Panc1 (cell line): ENCODE measurements around the gene AGAP1. TPM values are rescaled to one million over a fixed set of nuclear protein-coding genes. Genes with fewer than 3 reads are reported as not detected.

Source experiments
- ATAC-seq: fragments of 200-7000 bp; cut with Tn5 transposase; 2 replicates; pipeline ENCODE4 v1.9.1; 2020; ENCODE audit warnings: mild to moderate bottlenecking, moderate library complexity
- BruUV-seq: library from RNA; stranded (reverse); fragments of 400-500 nt; replicated peaks from 2 replicates; lab custom pipeline; 2021; lab: Mats Ljungman, UMichigan
- CTCF ChIA-PET: fragments of 300-600 bp; sonication (Branson Sonifier 250); formaldehyde crosslinking; loops from one replicate; lab custom pipeline; 2022; ENCODE audit warnings: antibody characterized with exemption; lab: Charles Lee
- POLR2A ChIA-PET: fragments of 300-600 bp; sonication (Branson Sonifier 250); formaldehyde crosslinking; loops from one replicate; lab custom pipeline; 2022; ENCODE audit warnings: antibody characterized with exemption; lab: Charles Lee
- DNase-seq: peaks from one replicate; pipeline ENCODE4 v3.0.0-alpha.2; 2010; ENCODE audit warnings: low read depth, low spot score
- H3K27ac ChIP-seq: 2 replicates; pipeline ENCODE4 v1.5.1; 2011; ENCODE audit warnings: mild to moderate bottlenecking, low read length, inconsistent platforms
- H3K27me3 ChIP-seq: fragments of 200-500 bp; sonication (Bioruptor generic); 2 replicates; pipeline ENCODE4 v1.6.0; 2014; ENCODE audit warnings: low read length, inconsistent platforms; ENCODE audit not compliant: control insufficient read depth, insufficient read depth
- H3K36me3 ChIP-seq: fragments of 200-500 bp; sonication (Bioruptor generic); 2 replicates; pipeline ENCODE4 v1.5.1; 2014; ENCODE audit warnings: inconsistent platforms, mild to moderate bottlenecking, low read length, moderate library complexity; ENCODE audit not compliant: control insufficient read depth, insufficient read depth
- H3K4me1 ChIP-seq: 2 replicates; pipeline ENCODE4 v1.5.1; 2011; ENCODE audit warnings: inconsistent platforms, mild to moderate bottlenecking, low read length, moderate library complexity; ENCODE audit not compliant: control insufficient read depth, insufficient read depth
- H3K4me3 ChIP-seq, 2 experiments: 2 replicates each; pipeline ENCODE4 v1.5.1; 2011 to 2012; ENCODE audit warnings: low read depth in 2 of 2, low read length in 2 of 2, mild to moderate bottlenecking in 2 of 2, inconsistent platforms in 1 of 2, moderate library complexity in 1 of 2
- H3K9me3 ChIP-seq: fragments of 200-500 bp; sonication (Bioruptor generic); 2 replicates; pipeline ENCODE4 v1.5.1; 2014; ENCODE audit warnings: low read depth, mild to moderate bottlenecking, inconsistent platforms, low read length, moderate library complexity; ENCODE audit not compliant: control insufficient read depth, insufficient read depth
- POLR2AphosphoS5 ChIP-seq: IDR thresholded peaks from 2 replicates; pipeline ENCODE4 v1.6.1; 2012; ENCODE audit warnings: mild to moderate bottlenecking, low read depth, low read length, moderate library complexity
- SIN3A ChIP-seq: IDR thresholded peaks from 2 replicates; pipeline ENCODE4 v1.6.1; 2012; ENCODE audit warnings: low read depth, mild to moderate bottlenecking, low read length, moderate library complexity, borderline replicate concordance; ENCODE audit not compliant: insufficient read depth
- TCF7L2 ChIP-seq: IDR thresholded peaks from 2 replicates; pipeline ENCODE4 v1.6.1; 2011; ENCODE audit warnings: mild to moderate bottlenecking, low read depth, low read length, inconsistent platforms
- in situ Hi-C: cut with HindIII; loops from 2 replicates; pipeline ENCODE4 v1.10.0; 2016; ENCODE audit warnings: low sequenced_read_pairs, low pct_unique_long_range_greater_than_20kb
- intact Hi-C: fragments of 100-400 bp; cut with micrococcal nuclease; formaldehyde crosslinking; loops from one replicate; pipeline ENCODE4 v1.10.0; 2022; ENCODE audit not compliant: unreplicated experiment
- total RNA-seq: library from RNA; stranded (reverse); gene quantifications from one replicate; pipeline ENCODE4 v1.2.1, GENCODE V29; 2021; ENCODE audit not compliant: unreplicated experiment
- TF ChIP-seq, protein P1 (sequence below), 2 experiments: IDR thresholded peaks; 2 replicates each; pipeline ENCODE4 v1.6.1; 2011 to 2012; ENCODE audit warnings: low read depth in 2 of 2, control low read depth in 1 of 2, low read length in 1 of 2, mild to moderate bottlenecking in 1 of 2, moderate library complexity in 1 of 2; ENCODE audit not compliant: insufficient read depth in 1 of 2
- TF ChIP-seq, protein P2 (sequence below): fragments of 450-650 bp; IDR thresholded peaks from 2 replicates; pipeline ENCODE4 v1.5.1; 2017; ENCODE audit warnings: mild to moderate bottlenecking

AGAP1 gene
- total RNA-seq, 1 experiment from 2014 or later: 38.9 TPM

DNA sequence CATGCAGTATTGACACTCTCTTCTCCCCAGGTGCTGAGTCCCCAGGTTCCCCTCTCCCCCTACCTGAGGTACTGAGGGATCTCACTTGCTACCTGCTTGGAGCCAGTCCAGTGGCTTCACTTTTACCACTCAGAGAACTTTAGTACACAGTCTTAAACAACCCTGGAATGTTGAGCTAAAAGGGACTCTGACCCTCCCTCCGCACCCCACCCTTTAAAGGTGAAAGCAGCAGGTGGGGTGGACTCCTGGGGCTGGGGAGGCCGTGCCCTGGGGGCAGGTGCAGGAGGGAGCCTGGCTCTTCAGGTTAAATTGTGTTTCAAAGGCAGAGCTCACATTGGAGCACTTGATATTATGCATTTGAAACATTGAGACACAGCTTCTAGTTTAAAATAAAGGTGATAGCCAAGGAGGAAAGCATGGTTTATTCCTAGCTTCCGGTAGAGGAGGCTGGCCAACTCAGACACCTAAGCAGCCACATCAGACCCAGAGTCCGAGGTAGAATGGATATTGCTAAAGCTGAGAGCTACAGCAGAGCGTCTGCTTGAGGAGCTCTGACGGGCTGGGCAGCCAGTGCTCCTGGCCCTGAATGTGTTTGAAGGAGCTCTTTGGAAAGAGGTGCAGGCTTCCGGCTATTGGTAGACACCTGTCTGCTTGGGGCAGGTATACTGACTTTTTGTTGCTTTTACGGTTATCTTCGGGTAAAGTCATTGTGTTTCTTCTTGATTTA lies 196.4 kb downstream of the AGAP1 start:
- Histone ChIP-seq H3K27ac (no peak overlapping the region), H3K36me3 (no peaks in the 10 kb centered on the region), H3K4me1 (no peaks in the 10 kb centered on the region; the same call in 1 of the 2 replicates), H3K9me3 (no peaks in the 10 kb centered on the region), H3K4me3 (no peak overlapping the region), H3K27me3 (no peaks in the 10 kb centered on the region)
- POLR2A ChIA-PET: no interaction called here
- CTCF ChIA-PET: no interaction called here
- ATAC-seq: no peak
- intact Hi-C loops: no loop called here
- in situ Hi-C loops: no loop called here
- no peak for DNase-seq
- TF ChIP-seq, protein P1, sequence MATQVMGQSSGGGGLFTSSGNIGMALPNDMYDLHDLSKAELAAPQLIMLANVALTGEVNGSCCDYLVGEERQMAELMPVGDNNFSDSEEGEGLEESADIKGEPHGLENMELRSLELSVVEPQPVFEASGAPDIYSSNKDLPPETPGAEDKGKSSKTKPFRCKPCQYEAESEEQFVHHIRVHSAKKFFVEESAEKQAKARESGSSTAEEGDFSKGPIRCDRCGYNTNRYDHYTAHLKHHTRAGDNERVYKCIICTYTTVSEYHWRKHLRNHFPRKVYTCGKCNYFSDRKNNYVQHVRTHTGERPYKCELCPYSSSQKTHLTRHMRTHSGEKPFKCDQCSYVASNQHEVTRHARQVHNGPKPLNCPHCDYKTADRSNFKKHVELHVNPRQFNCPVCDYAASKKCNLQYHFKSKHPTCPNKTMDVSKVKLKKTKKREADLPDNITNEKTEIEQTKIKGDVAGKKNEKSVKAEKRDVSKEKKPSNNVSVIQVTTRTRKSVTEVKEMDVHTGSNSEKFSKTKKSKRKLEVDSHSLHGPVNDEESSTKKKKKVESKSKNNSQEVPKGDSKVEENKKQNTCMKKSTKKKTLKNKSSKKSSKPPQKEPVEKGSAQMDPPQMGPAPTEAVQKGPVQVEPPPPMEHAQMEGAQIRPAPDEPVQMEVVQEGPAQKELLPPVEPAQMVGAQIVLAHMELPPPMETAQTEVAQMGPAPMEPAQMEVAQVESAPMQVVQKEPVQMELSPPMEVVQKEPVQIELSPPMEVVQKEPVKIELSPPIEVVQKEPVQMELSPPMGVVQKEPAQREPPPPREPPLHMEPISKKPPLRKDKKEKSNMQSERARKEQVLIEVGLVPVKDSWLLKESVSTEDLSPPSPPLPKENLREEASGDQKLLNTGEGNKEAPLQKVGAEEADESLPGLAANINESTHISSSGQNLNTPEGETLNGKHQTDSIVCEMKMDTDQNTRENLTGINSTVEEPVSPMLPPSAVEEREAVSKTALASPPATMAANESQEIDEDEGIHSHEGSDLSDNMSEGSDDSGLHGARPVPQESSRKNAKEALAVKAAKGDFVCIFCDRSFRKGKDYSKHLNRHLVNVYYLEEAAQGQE (IDR thresholded peaks at IDR 0.05; ENCODE audit: insufficient read depth in 1 of 2, low read depth in 2 of 2, low read length in 1 of 2): no peak
- no peak for TF ChIP-seq SIN3A
- no peak for TF ChIP-seq TCF7L2
- TF ChIP-seq, protein P2, sequence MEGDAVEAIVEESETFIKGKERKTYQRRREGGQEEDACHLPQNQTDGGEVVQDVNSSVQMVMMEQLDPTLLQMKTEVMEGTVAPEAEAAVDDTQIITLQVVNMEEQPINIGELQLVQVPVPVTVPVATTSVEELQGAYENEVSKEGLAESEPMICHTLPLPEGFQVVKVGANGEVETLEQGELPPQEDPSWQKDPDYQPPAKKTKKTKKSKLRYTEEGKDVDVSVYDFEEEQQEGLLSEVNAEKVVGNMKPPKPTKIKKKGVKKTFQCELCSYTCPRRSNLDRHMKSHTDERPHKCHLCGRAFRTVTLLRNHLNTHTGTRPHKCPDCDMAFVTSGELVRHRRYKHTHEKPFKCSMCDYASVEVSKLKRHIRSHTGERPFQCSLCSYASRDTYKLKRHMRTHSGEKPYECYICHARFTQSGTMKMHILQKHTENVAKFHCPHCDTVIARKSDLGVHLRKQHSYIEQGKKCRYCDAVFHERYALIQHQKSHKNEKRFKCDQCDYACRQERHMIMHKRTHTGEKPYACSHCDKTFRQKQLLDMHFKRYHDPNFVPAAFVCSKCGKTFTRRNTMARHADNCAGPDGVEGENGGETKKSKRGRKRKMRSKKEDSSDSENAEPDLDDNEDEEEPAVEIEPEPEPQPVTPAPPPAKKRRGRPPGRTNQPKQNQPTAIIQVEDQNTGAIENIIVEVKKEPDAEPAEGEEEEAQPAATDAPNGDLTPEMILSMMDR: no peak
- no peak for TF ChIP-seq POLR2AphosphoS5
- no TSS peak for BruUV-seq

DNA sequence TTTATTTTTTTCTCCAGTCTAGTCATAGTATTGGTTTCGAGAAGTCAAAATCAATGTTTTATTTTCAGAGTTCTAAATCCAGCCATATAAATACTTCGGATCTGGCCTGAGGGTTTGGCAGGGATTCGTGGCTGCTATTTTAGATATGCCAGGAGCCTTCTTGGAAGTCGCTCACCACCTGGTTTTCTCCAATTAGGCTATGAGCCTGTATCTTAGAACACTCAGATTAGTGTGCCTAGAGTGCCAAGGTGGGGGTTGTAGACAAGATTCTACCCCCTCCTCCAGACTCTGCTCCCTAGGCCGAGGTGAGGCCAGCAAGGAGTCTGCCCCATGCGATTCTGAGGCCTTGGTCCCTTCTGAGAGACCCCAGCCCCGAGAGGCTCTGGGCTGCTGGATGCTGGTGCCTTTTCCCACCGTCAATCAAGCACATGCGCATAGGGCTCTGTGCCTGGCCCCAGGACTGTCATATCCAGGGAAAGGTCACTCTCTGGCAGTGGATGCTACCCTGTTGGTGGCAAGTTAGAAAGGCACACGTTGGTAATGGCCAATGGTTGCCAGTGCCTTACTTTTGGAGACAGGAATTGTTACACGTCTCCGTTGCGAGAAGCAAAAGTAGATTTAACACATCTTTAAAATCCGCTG lies 197.1 kb downstream of the AGAP1 start:
- TF ChIP-seq SIN3A (no peak), TCF7L2 (no peak), POLR2AphosphoS5 (no peak)
- TF ChIP-seq, protein P2: no peak
- TF ChIP-seq, protein P1 (IDR thresholded peaks at IDR 0.05; ENCODE audit: insufficient read depth in 1 of 2, low read depth in 2 of 2, low read length in 1 of 2): no peak
- Histone ChIP-seq H3K27ac (no peak overlapping the region), H3K9me3 (no peaks in the 10 kb centered on the region), H3K36me3 (no peaks in the 10 kb centered on the region), H3K4me1 (no peaks in the 10 kb centered on the region; the same call in 1 of the 2 replicates), H3K4me3 (no peak overlapping the region), H3K27me3 (no peaks in the 10 kb centered on the region)
- ATAC-seq: no peak
- DNase-seq: no peak
- intact Hi-C loops: no loop called here
- ChIA-PET CTCF (no interaction called here), POLR2A (no interaction called here)
- in situ Hi-C loops: no loop called here
- BruUV-seq: no TSS peak
